ENCODE measurements around the gene SERPING1.

SERPING1 gene

GRCh38 chr11:57597461-57597915 is at the start of gene SERPING1:
Gene SERPING1, plus strand, starts transcription at chr11:57597685. Its CDS starts 586 bp downstream, at chr11:57598271.
- no peaks in the 10 kb centered on the region for H3K9me3 ChIP-seq (ENCODE audit: control insufficient read depth, low read length)
- H3K9ac ChIP-seq (ENCODE audit: low read length) = peak within 1 kb of the TSS; percentile 50
- no peaks in the 10 kb centered on the region for H3K4me1 ChIP-seq (ENCODE audit: control insufficient read depth, insufficient read depth, low read length)
- no peak within 1 kb of the TSS for H3K4me3 ChIP-seq (ENCODE audit: low read length)
- H3K27me3 ChIP-seq (ENCODE audit: control insufficient read depth, insufficient read depth, low read length) = peaks cover 7% of the 10 kb centered on the region
- no peaks in the 10 kb centered on the region for H3K36me3 ChIP-seq (ENCODE audit: control insufficient read depth, insufficient read depth, low read length)

GRCh38 chr11:57547854-57548377 is 49.6 kb upstream of the SERPING1 start:
- H3K36me3 ChIP-seq (ENCODE audit: control insufficient read depth, insufficient read depth, low read length) = peaks cover 5% of the 10 kb centered on the region
- H3K4me3 ChIP-seq (ENCODE audit: low read length) = no peak overlapping the region
- no peaks in the 10 kb centered on the region for H3K27me3 ChIP-seq (ENCODE audit: control insufficient read depth, insufficient read depth, low read length)
- no peaks in the 10 kb centered on the region for H3K9me3 ChIP-seq (ENCODE audit: control insufficient read depth, low read length)
- H3K4me1 ChIP-seq (ENCODE audit: control insufficient read depth, insufficient read depth, low read length) = no peaks in the 10 kb centered on the region
- H3K9ac ChIP-seq (ENCODE audit: low read length) = no peak overlapping the region

GRCh38 chr11:57549983-57550382 is 47.5 kb upstream of the SERPING1 start:
- peaks cover 8% of the 10 kb centered on the region for H3K36me3 ChIP-seq (ENCODE audit: control insufficient read depth, insufficient read depth, low read length)
- no peaks in the 10 kb centered on the region for H3K9me3 ChIP-seq (ENCODE audit: control insufficient read depth, low read length)
- H3K4me3 ChIP-seq (ENCODE audit: low read length) = no peak overlapping the region
- no peaks in the 10 kb centered on the region for H3K4me1 ChIP-seq (ENCODE audit: control insufficient read depth, insufficient read depth, low read length)
- no peaks in the 10 kb centered on the region for H3K27me3 ChIP-seq (ENCODE audit: control insufficient read depth, insufficient read depth, low read length)
- no peak overlapping the region for H3K9ac ChIP-seq (ENCODE audit: low read length)

GRCh38 chr11:57551941-57552340 is 45.5 kb upstream of the SERPING1 start:
- Histone ChIP-seq H3K9ac (ENCODE audit: low read length) (no peak overlapping the region), H3K27me3 (ENCODE audit: control insufficient read depth, insufficient read depth, low read length) (no peaks in the 10 kb centered on the region), H3K36me3 (ENCODE audit: control insufficient read depth, insufficient read depth, low read length) (peaks cover 9% of the 10 kb centered on the region), H3K9me3 (ENCODE audit: control insufficient read depth, low read length) (no peaks in the 10 kb centered on the region), H3K4me3 (ENCODE audit: low read length) (no peak overlapping the region), H3K4me1 (ENCODE audit: control insufficient read depth, insufficient read depth, low read length) (no peaks in the 10 kb centered on the region)

GRCh38 chr11:57552479-57552878 is 45.0 kb upstream of the SERPING1 start:
- no peaks in the 10 kb centered on the region for H3K4me1 ChIP-seq (ENCODE audit: control insufficient read depth, insufficient read depth, low read length)
- H3K36me3 ChIP-seq (ENCODE audit: control insufficient read depth, insufficient read depth, low read length) = peaks cover 11% of the 10 kb centered on the region
- H3K9ac ChIP-seq (ENCODE audit: low read length) = no peak overlapping the region
- no peaks in the 10 kb centered on the region for H3K9me3 ChIP-seq (ENCODE audit: control insufficient read depth, low read length)
- no peaks in the 10 kb centered on the region for H3K27me3 ChIP-seq (ENCODE audit: control insufficient read depth, insufficient read depth, low read length)
- no peak overlapping the region for H3K4me3 ChIP-seq (ENCODE audit: low read length)

GRCh38 chr11:57555393-57555792 is 42.1 kb upstream of the SERPING1 start:
- Histone ChIP-seq H3K27me3 (ENCODE audit: control insufficient read depth, insufficient read depth, low read length) (no peaks in the 10 kb centered on the region), H3K4me1 (ENCODE audit: control insufficient read depth, insufficient read depth, low read length) (no peaks in the 10 kb centered on the region), H3K36me3 (ENCODE audit: control insufficient read depth, insufficient read depth, low read length) (peaks cover 13% of the 10 kb centered on the region), H3K9ac (ENCODE audit: low read length) (no peak overlapping the region), H3K4me3 (ENCODE audit: low read length) (no peak overlapping the region), H3K9me3 (ENCODE audit: control insufficient read depth, low read length) (no peaks in the 10 kb centered on the region)

GRCh38 chr11:57556041-57556440 is 41.4 kb upstream of the SERPING1 start:
- H3K36me3 ChIP-seq (ENCODE audit: control insufficient read depth, insufficient read depth, low read length) = peaks cover 13% of the 10 kb centered on the region
- H3K9me3 ChIP-seq (ENCODE audit: control insufficient read depth, low read length) = no peaks in the 10 kb centered on the region

GRCh38 chr11:57560146-57560545 is 37.3 kb upstream of the SERPING1 start:
- H3K9ac ChIP-seq (ENCODE audit: low read length) = no peak overlapping the region
- no peak overlapping the region for H3K4me3 ChIP-seq (ENCODE audit: low read length)
- H3K36me3 ChIP-seq (ENCODE audit: control insufficient read depth, insufficient read depth, low read length) = peaks cover 8% of the 10 kb centered on the region
- H3K4me1 ChIP-seq (ENCODE audit: control insufficient read depth, insufficient read depth, low read length) = no peaks in the 10 kb centered on the region
- no peaks in the 10 kb centered on the region for H3K9me3 ChIP-seq (ENCODE audit: control insufficient read depth, low read length)
- no peaks in the 10 kb centered on the region for H3K27me3 ChIP-seq (ENCODE audit: control insufficient read depth, insufficient read depth, low read length)

More at GRCh38 chr11:57556041-57556440, 41.4 kb upstream of the SERPING1 start:
- Histone ChIP-seq H3K27me3 (ENCODE audit: control insufficient read depth, insufficient read depth, low read length) (no peaks in the 10 kb centered on the region), H3K9ac (ENCODE audit: low read length) (no peak overlapping the region), H3K4me3 (ENCODE audit: low read length) (no peak overlapping the region), H3K4me1 (ENCODE audit: control insufficient read depth, insufficient read depth, low read length) (no peaks in the 10 kb centered on the region)

- no peak overlapping the region for H3K4me3 ChIP-seq (ENCODE audit: low read length)
- no peaks in the 10 kb centered on the region for H3K27me3 ChIP-seq (ENCODE audit: control insufficient read depth, insufficient read depth, low read length)
- H3K9ac ChIP-seq (ENCODE audit: low read length) = no peak overlapping the region
- peaks cover 16% of the 10 kb centered on the region for H3K4me1 ChIP-seq (ENCODE audit: control insufficient read depth, insufficient read depth, low read length)
- peaks cover 5% of the 10 kb centered on the region for H3K36me3 ChIP-seq (ENCODE audit: control insufficient read depth, insufficient read depth, low read length)
- no peaks in the 10 kb centered on the region for H3K9me3 ChIP-seq (ENCODE audit: control insufficient read depth, low read length)
Measured at GRCh38 chr11:57562596-57562995, 34.9 kb upstream of the SERPING1 start.

- H3K9ac ChIP-seq (ENCODE audit: low read length) = peak overlapping the region; percentile 54
Measured at GRCh38 chr11:57566005-57566904, 31.2 kb upstream of the SERPING1 start.

GRCh38 chr11:57566905-57567514 is 30.5 kb upstream of the SERPING1 start:
- H3K4me3 ChIP-seq (ENCODE audit: low read length) = peak overlapping the region; percentile 82
- H3K27me3 ChIP-seq (ENCODE audit: control insufficient read depth, insufficient read depth, low read length) = no peaks in the 10 kb centered on the region
- H3K9ac ChIP-seq (ENCODE audit: low read length) = peak overlapping the region; percentile 76
- H3K4me1 ChIP-seq (ENCODE audit: control insufficient read depth, insufficient read depth, low read length) = peaks cover 16% of the 10 kb centered on the region
- H3K36me3 ChIP-seq (ENCODE audit: control insufficient read depth, insufficient read depth, low read length) = no peaks in the 10 kb centered on the region
- H3K9me3 ChIP-seq (ENCODE audit: control insufficient read depth, low read length) = no peaks in the 10 kb centered on the region

More at GRCh38 chr11:57566005-57566904, 31.2 kb upstream of the SERPING1 start:
- peak overlapping the region; percentile 77 for H3K4me3 ChIP-seq (ENCODE audit: low read length)
- no peaks in the 10 kb centered on the region for H3K9me3 ChIP-seq (ENCODE audit: control insufficient read depth, low read length)
- peaks cover 16% of the 10 kb centered on the region for H3K4me1 ChIP-seq (ENCODE audit: control insufficient read depth, insufficient read depth, low read length)
- no peaks in the 10 kb centered on the region for H3K27me3 ChIP-seq (ENCODE audit: control insufficient read depth, insufficient read depth, low read length)
- H3K36me3 ChIP-seq (ENCODE audit: control insufficient read depth, insufficient read depth, low read length) = no peaks in the 10 kb centered on the region
